ENCODE results near the gene TRPC4. TPM values are rescaled to one million over a fixed set of nuclear protein-coding genes. Genes with fewer than 3 reads are reported as not detected.
"Not testable (repeated sequence)": the region's sequence is repeated elsewhere in the genome, so short reads cannot be mapped to it uniquely, and the experiment has no call there.

TRPC4 gene
- polyA plus RNA-seq, 4 donors = 4.3 to 5.1 (median 4.7) TPM

GRCh38 chr13:37835392-37835791 lies 34.2 kb downstream of the TRPC4 start:
- no peak for DNase-seq (ENCODE audit: low read depth in 4 of 4, low spot score in 2 of 4)

GRCh38 chr13:37833411-37833810 lies 36.2 kb downstream of the TRPC4 start:
- no peak for DNase-seq (ENCODE audit: low read depth in 4 of 4, low spot score in 2 of 4)

GRCh38 chr13:37816276-37816675 lies 53.3 kb downstream of the TRPC4 start:
- no peak for DNase-seq (ENCODE audit: low read depth in 4 of 4, low spot score in 2 of 4)

GRCh38 chr13:37811441-37811840 lies 58.1 kb downstream of the TRPC4 start:
- no peak for DNase-seq (ENCODE audit: low read depth in 4 of 4, low spot score in 2 of 4)

- no peak for DNase-seq (ENCODE audit: low read depth in 4 of 4, low spot score in 2 of 4)
These were observed 62.9 kb downstream of the TRPC4 start for GRCh38 chr13:37806666-37807065.

- DNase-seq (ENCODE audit: low read depth in 4 of 4, low spot score in 2 of 4) = no peak
These were observed 71.9 kb downstream of the TRPC4 start for GRCh38 chr13:37797631-37798030.

- DNase-seq (ENCODE audit: low read depth in 4 of 4, low spot score in 2 of 4) = not testable (repeated sequence)
These were observed 72.8 kb downstream of the TRPC4 start for GRCh38 chr13:37796795-37797194.

- no peak for DNase-seq (ENCODE audit: low read depth in 4 of 4, low spot score in 2 of 4)
These were observed 74.2 kb downstream of the TRPC4 start for GRCh38 chr13:37795326-37795725.

- no peak for DNase-seq (ENCODE audit: low read depth in 4 of 4, low spot score in 2 of 4)
These were observed 77.9 kb downstream of the TRPC4 start for GRCh38 chr13:37791699-37792098.

GRCh38 chr13:37788346-37788745 lies 81.2 kb downstream of the TRPC4 start:
- DNase-seq (ENCODE audit: low read depth in 4 of 4, low spot score in 2 of 4) = no peak

GRCh38 chr13:37777676-37778075 lies 91.9 kb downstream of the TRPC4 start:
- DNase-seq (ENCODE audit: low read depth in 4 of 4, low spot score in 2 of 4) = no peak

GRCh38 chr13:37775871-37776270 lies 93.7 kb downstream of the TRPC4 start:
- no peak for DNase-seq (ENCODE audit: low read depth in 4 of 4, low spot score in 2 of 4)

GRCh38 chr13:37772644-37773043 lies 96.9 kb downstream of the TRPC4 start:
- no peak for DNase-seq (ENCODE audit: low read depth in 4 of 4, low spot score in 2 of 4)

- no peak for DNase-seq (ENCODE audit: low read depth in 4 of 4, low spot score in 2 of 4)
These were observed 100.0 kb downstream of the TRPC4 start for GRCh38 chr13:37769545-37769944.

GRCh38 chr13:37769078-37769477 lies 100.5 kb downstream of the TRPC4 start:
- no peak for DNase-seq (ENCODE audit: low read depth in 4 of 4, low spot score in 2 of 4)

GRCh38 chr13:37766502-37766901 lies 103.1 kb downstream of the TRPC4 start:
- DNase-seq (ENCODE audit: low read depth in 4 of 4, low spot score in 2 of 4) = no peak

GRCh38 chr13:37755349-37755748 lies 114.2 kb downstream of the TRPC4 start:
- no peak for DNase-seq (ENCODE audit: low read depth in 4 of 4, low spot score in 2 of 4)

- DNase-seq (ENCODE audit: low read depth in 4 of 4, low spot score in 2 of 4) = no peak
These were observed 115.8 kb downstream of the TRPC4 start for GRCh38 chr13:37753776-37754175.

GRCh38 chr13:37752146-37752545 lies 117.4 kb downstream of the TRPC4 start:
- DNase-seq (ENCODE audit: low read depth in 4 of 4, low spot score in 2 of 4) = no peak

- DNase-seq (ENCODE audit: low read depth in 4 of 4, low spot score in 2 of 4) = no peak
These were observed 118.5 kb downstream of the TRPC4 start for GRCh38 chr13:37751025-37751424.

- DNase-seq (ENCODE audit: low read depth in 4 of 4, low spot score in 2 of 4) = no peak
These were observed 120.7 kb downstream of the TRPC4 start for GRCh38 chr13:37748913-37749312.

GRCh38 chr13:37747071-37747612 lies 122.4 kb downstream of the TRPC4 start:
- no peak for DNase-seq (ENCODE audit: low read depth in 4 of 4, low spot score in 2 of 4)

GRCh38 chr13:37741536-37741935 lies 128.0 kb downstream of the TRPC4 start:
- DNase-seq (ENCODE audit: low read depth in 4 of 4, low spot score in 2 of 4) = no peak
